Liver (tissue), 9 donors: ENCODE measurements around the gene ACTL10. TPM values are rescaled to one million over a fixed set of nuclear protein-coding genes. Genes with fewer than 3 reads are reported as not detected.

Source experiments
- DNase-seq: peaks from one replicate; pipeline ENCODE4 v3.0.0-alpha.2; 2017; ENCODE audit warnings: low spot score
- H3K27ac ChIP-seq, 2 donors: one replicate each; pipeline ENCODE4 v1.7.0; 2013; ENCODE audit warnings: inconsistent platforms in 2 of 2, low read length in 2 of 2, control low read depth in 1 of 2, low read depth in 1 of 2, mild to moderate bottlenecking in 1 of 2
- H3K27me3 ChIP-seq, 4 donors: one replicate each; pipeline versions ENCODE4 v1.6.1 to v1.7.0; 2013; ENCODE audit warnings: low read length in 3 of 4, inconsistent platforms in 1 of 4, mild to moderate bottlenecking in 1 of 4, moderate library complexity in 1 of 4; ENCODE audit not compliant: control insufficient read depth in 4 of 4, insufficient read depth in 4 of 4
- H3K36me3 ChIP-seq, 4 donors: one replicate each; pipeline versions ENCODE4 v1.6.1 to v1.7.0; 2013; ENCODE audit warnings: low read length in 3 of 4, mild to moderate bottlenecking in 3 of 4, low read depth in 1 of 4, moderate library complexity in 1 of 4; ENCODE audit not compliant: control insufficient read depth in 4 of 4, insufficient read depth in 3 of 4
- H3K4me1 ChIP-seq, 4 donors: one replicate each; pipeline versions ENCODE4 v1.6.1 to v1.7.0; 2013; ENCODE audit warnings: low read length in 3 of 4, mild to moderate bottlenecking in 3 of 4, moderate library complexity in 1 of 4; ENCODE audit not compliant: control insufficient read depth in 4 of 4, insufficient read depth in 4 of 4
- H3K4me3 ChIP-seq, 3 donors: one replicate each; pipeline versions ENCODE4 v1.6.1 to v1.7.0; 2013; ENCODE audit warnings: low read length in 3 of 3, control low read depth in 1 of 3, low read depth in 1 of 3, mild to moderate bottlenecking in 1 of 3
- H3K9ac ChIP-seq, 2 donors: one replicate each; pipeline ENCODE4 v1.7.0; 2013; ENCODE audit warnings: low read length in 2 of 2, mild to moderate bottlenecking in 2 of 2, moderate library complexity in 2 of 2, control low read depth in 1 of 2, low read depth in 1 of 2
- H3K9me3 ChIP-seq, 4 donors: one replicate each; pipeline versions ENCODE4 v1.6.1 to v1.7.0; 2013; ENCODE audit warnings: low read length in 3 of 4; ENCODE audit not compliant: control insufficient read depth in 4 of 4
- EGR1 ChIP-seq, 2 donors: IDR thresholded peaks; 2 replicates each; pipeline ENCODE4 v1.6.1; 2016 to 2018; ENCODE audit warnings: antibody characterized with exemption in 2 of 2, low read depth in 2 of 2
- FOXA1 ChIP-seq: IDR thresholded peaks from 2 replicates; pipeline ENCODE4 v1.6.1; 2016; ENCODE audit warnings: antibody characterized with exemption
- FOXA2 ChIP-seq: IDR thresholded peaks from 2 replicates; pipeline ENCODE4 v1.6.1; 2016; ENCODE audit warnings: antibody characterized with exemption
- GABPA ChIP-seq, 2 donors: IDR thresholded peaks in 1 of 2; conservative IDR thresholded peaks in 1 of 2; 2 replicates each; pipeline ENCODE4 v1.6.1; 2016; ENCODE audit warnings: antibody characterized with exemption in 2 of 2, mild to moderate bottlenecking in 1 of 2, moderate library complexity in 1 of 2
- HNF4A ChIP-seq, 2 donors: conservative IDR thresholded peaks; 2 replicates each; pipeline ENCODE4 v1.6.1; 2016; ENCODE audit warnings: antibody characterized with exemption in 2 of 2, mild to moderate bottlenecking in 2 of 2
- HNF4G ChIP-seq: IDR thresholded peaks from 2 replicates; pipeline ENCODE4 v1.6.1; 2016; ENCODE audit warnings: antibody characterized with exemption
- JUND ChIP-seq, 2 donors: IDR thresholded peaks; 2 replicates each; pipeline ENCODE4 v1.6.1; 2016; ENCODE audit warnings: antibody characterized with exemption in 2 of 2
- NR2F2 ChIP-seq: IDR thresholded peaks from 2 replicates; pipeline ENCODE4 v1.6.1; 2016; ENCODE audit warnings: antibody characterized with exemption
- RAD21 ChIP-seq, 2 donors: IDR thresholded peaks; 2 replicates each; pipeline ENCODE4 v1.6.1; 2016; ENCODE audit warnings: antibody characterized with exemption in 2 of 2, mild to moderate bottlenecking in 2 of 2
- RXRA ChIP-seq, 2 donors: IDR thresholded peaks; 2 replicates each; pipeline ENCODE4 v1.6.1; 2017 to 2018; ENCODE audit warnings: antibody characterized with exemption in 2 of 2, mild to moderate bottlenecking in 1 of 2
- SP1 ChIP-seq: IDR thresholded peaks from 2 replicates; pipeline ENCODE4 v1.6.1; 2018; ENCODE audit warnings: antibody characterized with exemption, mild to moderate bottlenecking
- TAF1 ChIP-seq: conservative IDR thresholded peaks from 2 replicates; pipeline ENCODE4 v1.6.1; 2016; ENCODE audit warnings: antibody characterized with exemption, mild to moderate bottlenecking
- YY1 ChIP-seq: IDR thresholded peaks from 2 replicates; pipeline ENCODE4 v1.6.1; 2016; ENCODE audit warnings: antibody characterized with exemption, mild to moderate bottlenecking
- WGBS: extraction: QIAGEN DNeasy Blood & Tissue Kit; methylation state at CpG from one replicate; pipeline ENCODE4 v1.1.7; 2013; 5-methylcytosine and 5-hydroxymethylcytosine counted together
- polyA plus RNA-seq, 2 donors: library from polyadenylated mRNA; stranded (reverse) in 1 of 2; unstranded in 1 of 2; fragments of 200-250 nt in 1 of 2; fragments of >200 nt in 1 of 2; fragmentation: Nextera tagmentation in 1 of 2; extraction: Ambion mirVana in 1 of 2; gene quantifications; one replicate each; pipeline versions ENCODE4 v1.2.1 to v1.2.3, GENCODE V29; 2013 to 2015
- total RNA-seq, 2 donors: library from RNA; depleted of rRNA; stranded (reverse); fragments of >200 nt; gene quantifications; one replicate each; pipeline ENCODE4 v1.2.3, GENCODE V29; 2014
- TF ChIP-seq, protein P1 (sequence below): fragments of 150-350 bp; IDR thresholded peaks from 2 replicates; pipeline ENCODE4 v1.5.1; 2017; ENCODE audit warnings: improper control_type of control experiment, low read depth, low read length; ENCODE audit not compliant: missing input control
- TF ChIP-seq, protein P2 (sequence below): IDR thresholded peaks from 2 replicates; pipeline ENCODE4 v1.6.1; 2016; ENCODE audit warnings: antibody characterized with exemption
- TF ChIP-seq, protein P3 (sequence below): IDR thresholded peaks from 2 replicates; pipeline ENCODE4 v1.6.1; 2016; ENCODE audit warnings: antibody characterized with exemption
- TF ChIP-seq, protein P4 (sequence below): IDR thresholded peaks from 2 replicates; pipeline ENCODE4 v1.6.1; 2016; ENCODE audit warnings: antibody characterized with exemption, mild to moderate bottlenecking
- donor health status: healthy.
- donor health status: healthy.
- donor health status: healthy.
- donor health status: healthy.
- donor health status: healthy.

The ACTL10 gene
- total and polyA plus RNA-seq, 4 donors = 0.10 to 0.50 (median 0.35) TPM

DNA sequence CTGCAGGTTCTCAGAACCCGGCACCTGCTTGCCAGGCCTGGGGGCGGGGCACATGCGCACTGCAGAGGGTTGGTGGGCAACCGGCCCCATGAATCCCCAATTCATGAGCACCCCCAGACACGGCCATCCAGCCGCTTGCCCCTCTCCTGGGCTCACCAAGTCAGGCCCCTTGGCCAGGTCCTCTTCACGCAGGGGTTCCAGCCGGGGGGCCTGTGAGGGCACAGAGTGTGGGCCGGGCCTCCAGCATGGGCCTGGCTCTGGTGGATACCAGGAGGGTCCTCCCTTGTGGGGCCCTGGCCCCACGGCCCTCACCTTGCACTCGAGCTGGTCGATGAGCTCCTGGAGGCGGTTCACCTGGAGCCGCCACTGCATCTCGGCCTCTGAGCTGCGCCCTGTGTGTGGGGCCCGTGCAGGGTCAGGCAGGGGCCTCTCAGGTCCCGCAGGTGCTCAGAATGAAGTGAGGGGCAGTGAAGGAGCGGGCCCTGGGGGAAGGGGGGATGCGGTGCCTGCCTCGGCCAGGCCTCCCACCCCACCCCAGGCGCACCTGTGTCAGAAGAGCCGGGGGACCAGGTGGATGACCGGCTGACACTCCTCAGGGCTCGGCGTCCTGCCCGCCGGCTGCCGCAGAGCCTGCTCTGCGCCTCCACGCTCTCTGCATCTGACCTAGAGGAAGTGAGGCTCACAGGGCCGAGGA, 7.3 kb upstream of the ACTL10 start (continued):
- TF ChIP-seq SP1 = no peak
- no peak for TF ChIP-seq HNF4A (conservative IDR thresholded peaks at IDR 0.05)
- TF ChIP-seq NR2F2 = no peak
- no peak for TF ChIP-seq EGR1 (IDR thresholded peaks at IDR 0.05; ENCODE audit: low read depth in 2 of 2)
- TF ChIP-seq FOXA2 = no peak
- no peak for TF ChIP-seq GABPA (IDR thresholded peaks at IDR 0.05 in 1 of 2, conservative IDR thresholded peaks at IDR 0.05 in 1 of 2)
- TF ChIP-seq, protein P1, sequence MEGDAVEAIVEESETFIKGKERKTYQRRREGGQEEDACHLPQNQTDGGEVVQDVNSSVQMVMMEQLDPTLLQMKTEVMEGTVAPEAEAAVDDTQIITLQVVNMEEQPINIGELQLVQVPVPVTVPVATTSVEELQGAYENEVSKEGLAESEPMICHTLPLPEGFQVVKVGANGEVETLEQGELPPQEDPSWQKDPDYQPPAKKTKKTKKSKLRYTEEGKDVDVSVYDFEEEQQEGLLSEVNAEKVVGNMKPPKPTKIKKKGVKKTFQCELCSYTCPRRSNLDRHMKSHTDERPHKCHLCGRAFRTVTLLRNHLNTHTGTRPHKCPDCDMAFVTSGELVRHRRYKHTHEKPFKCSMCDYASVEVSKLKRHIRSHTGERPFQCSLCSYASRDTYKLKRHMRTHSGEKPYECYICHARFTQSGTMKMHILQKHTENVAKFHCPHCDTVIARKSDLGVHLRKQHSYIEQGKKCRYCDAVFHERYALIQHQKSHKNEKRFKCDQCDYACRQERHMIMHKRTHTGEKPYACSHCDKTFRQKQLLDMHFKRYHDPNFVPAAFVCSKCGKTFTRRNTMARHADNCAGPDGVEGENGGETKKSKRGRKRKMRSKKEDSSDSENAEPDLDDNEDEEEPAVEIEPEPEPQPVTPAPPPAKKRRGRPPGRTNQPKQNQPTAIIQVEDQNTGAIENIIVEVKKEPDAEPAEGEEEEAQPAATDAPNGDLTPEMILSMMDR = no peak
- no peak for TF ChIP-seq TAF1
- TF ChIP-seq YY1 = no peak

DNA sequence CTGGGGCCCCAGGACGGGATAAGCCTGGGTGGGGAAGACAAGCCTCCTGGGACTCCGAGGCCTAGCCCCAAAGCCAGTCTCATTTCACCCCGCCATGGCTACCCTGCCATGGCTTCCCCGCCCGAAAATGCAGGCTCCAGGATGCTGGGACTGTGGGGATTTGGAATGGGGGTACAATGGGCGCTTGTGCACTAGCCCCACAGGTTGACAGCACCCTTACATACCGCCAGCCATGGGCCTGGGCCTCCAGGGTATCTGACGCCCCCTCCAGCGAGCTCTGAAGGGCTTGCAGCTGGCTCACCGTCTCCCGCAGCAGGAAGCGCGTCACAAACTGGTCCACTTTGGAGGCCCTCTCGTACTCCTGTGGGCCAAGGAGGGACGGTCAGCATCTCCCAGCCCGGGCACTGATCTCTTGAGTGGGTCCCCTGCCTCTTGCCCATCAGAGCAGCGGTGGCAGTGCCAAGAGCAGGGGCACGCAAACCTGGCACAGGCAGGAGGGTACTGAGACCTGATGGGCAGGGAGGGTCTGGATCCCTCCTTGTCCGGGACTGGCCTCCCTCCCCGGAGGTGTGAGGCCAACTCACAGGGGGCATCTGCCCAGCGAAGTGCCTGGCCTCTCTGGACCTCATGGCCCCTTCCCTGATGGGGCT, 6.6 kb upstream of the ACTL10 start:
- WGBS = 93% methylated on average over 21 of the region's 21 CpGs
- TF ChIP-seq SP1 = no peak
- TF ChIP-seq FOXA2 = no peak
- no peak for TF ChIP-seq TAF1
- no peak for TF ChIP-seq RXRA (IDR thresholded peaks at IDR 0.05)
- no peak for TF ChIP-seq GABPA (IDR thresholded peaks at IDR 0.05 in 1 of 2, conservative IDR thresholded peaks at IDR 0.05 in 1 of 2)
- no peak for TF ChIP-seq RAD21 (IDR thresholded peaks at IDR 0.05)
- no peak for TF ChIP-seq EGR1 (IDR thresholded peaks at IDR 0.05; ENCODE audit: low read depth in 2 of 2)
- TF ChIP-seq, protein P2, sequence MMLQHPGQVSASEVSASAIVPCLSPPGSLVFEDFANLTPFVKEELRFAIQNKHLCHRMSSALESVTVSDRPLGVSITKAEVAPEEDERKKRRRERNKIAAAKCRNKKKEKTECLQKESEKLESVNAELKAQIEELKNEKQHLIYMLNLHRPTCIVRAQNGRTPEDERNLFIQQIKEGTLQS = no peak
- TF ChIP-seq, protein P3, sequence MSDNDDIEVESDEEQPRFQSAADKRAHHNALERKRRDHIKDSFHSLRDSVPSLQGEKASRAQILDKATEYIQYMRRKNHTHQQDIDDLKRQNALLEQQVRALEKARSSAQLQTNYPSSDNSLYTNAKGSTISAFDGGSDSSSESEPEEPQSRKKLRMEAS = no peak
- TF ChIP-seq FOXA1 = no peak
- TF ChIP-seq YY1 = no peak
- TF ChIP-seq, protein P4, sequence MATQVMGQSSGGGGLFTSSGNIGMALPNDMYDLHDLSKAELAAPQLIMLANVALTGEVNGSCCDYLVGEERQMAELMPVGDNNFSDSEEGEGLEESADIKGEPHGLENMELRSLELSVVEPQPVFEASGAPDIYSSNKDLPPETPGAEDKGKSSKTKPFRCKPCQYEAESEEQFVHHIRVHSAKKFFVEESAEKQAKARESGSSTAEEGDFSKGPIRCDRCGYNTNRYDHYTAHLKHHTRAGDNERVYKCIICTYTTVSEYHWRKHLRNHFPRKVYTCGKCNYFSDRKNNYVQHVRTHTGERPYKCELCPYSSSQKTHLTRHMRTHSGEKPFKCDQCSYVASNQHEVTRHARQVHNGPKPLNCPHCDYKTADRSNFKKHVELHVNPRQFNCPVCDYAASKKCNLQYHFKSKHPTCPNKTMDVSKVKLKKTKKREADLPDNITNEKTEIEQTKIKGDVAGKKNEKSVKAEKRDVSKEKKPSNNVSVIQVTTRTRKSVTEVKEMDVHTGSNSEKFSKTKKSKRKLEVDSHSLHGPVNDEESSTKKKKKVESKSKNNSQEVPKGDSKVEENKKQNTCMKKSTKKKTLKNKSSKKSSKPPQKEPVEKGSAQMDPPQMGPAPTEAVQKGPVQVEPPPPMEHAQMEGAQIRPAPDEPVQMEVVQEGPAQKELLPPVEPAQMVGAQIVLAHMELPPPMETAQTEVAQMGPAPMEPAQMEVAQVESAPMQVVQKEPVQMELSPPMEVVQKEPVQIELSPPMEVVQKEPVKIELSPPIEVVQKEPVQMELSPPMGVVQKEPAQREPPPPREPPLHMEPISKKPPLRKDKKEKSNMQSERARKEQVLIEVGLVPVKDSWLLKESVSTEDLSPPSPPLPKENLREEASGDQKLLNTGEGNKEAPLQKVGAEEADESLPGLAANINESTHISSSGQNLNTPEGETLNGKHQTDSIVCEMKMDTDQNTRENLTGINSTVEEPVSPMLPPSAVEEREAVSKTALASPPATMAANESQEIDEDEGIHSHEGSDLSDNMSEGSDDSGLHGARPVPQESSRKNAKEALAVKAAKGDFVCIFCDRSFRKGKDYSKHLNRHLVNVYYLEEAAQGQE = no peak
- TF ChIP-seq HNF4G = no peak
- no peak for TF ChIP-seq JUND (IDR thresholded peaks at IDR 0.05)
- TF ChIP-seq, protein P1 = no peak

More for the DNA sequence above, 6.6 kb upstream of the ACTL10 start:
- DNase-seq = no peak
- H3K9me3 ChIP-seq = no peaks in the 10 kb centered on the region
- no peak overlapping the region for H3K4me3 ChIP-seq
- peaks cover 0 to 2% (median under 1%) of the 10 kb centered on the region in 4 donors for H3K36me3 ChIP-seq
- H3K9ac ChIP-seq = no peak overlapping the region
- no peak overlapping the region for H3K27ac ChIP-seq
- H3K4me1 ChIP-seq = peaks cover 3 to 19% (median 11%) of the 10 kb centered on the region in 4 donors
- no peaks in the 10 kb centered on the region for H3K27me3 ChIP-seq
